Nucleus accumbens (tissue), 56 donors: ENCODE results near the gene TFAP2C.
"Not testable (repeated sequence)": the region's sequence is repeated elsewhere in the genome, so short reads cannot be mapped to it uniquely, and the experiment has no call there.

Source experiments
- DNase-seq, 56 donors: peaks; one replicate each; lab custom pipeline; 2025; lab: John Stamatoyannopoulos, UW

The TFAP2C gene

DNA sequence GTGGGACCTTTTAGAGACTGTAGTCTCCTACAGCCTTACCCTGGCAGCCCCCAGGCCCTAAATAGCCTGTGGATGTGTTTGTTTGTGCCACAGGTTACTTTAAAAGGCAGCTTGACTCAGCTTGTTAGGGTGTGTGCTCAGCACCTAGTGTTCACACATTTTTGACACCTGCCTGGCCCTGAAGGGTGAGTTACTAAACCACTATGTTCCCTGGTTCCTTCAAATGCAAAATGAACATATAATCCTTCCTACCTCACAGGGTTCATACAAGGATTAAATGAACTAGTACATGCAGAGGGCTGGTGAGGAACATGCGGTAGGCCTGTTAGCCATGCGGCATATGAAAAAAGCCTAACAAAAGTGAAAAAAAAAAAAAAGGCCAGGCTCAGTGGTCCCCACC, 14.9 kb upstream of the TFAP2C start:
- DNase-seq = no peak

DNA sequence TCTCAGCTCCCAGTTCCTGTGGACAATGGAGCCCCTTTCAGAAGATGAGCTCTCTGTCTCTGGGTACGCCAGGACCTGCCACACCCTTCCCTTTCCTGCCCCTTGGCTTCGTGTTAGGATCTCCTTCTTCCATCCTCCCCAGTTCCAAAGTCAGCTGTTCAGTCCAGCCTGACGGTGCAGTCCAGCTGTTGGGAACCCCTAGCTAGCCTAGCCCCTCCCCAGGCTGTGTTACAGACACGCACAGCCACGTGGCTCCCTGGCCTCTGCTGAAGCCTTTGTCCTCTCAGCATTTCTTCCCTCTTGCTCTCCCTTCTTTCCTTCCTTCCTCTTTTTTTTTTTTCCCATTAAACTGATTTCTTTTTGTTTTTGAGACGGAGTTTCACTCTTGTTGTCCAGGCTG, 12.4 kb upstream of the TFAP2C start:
- no peak for DNase-seq

DNA sequence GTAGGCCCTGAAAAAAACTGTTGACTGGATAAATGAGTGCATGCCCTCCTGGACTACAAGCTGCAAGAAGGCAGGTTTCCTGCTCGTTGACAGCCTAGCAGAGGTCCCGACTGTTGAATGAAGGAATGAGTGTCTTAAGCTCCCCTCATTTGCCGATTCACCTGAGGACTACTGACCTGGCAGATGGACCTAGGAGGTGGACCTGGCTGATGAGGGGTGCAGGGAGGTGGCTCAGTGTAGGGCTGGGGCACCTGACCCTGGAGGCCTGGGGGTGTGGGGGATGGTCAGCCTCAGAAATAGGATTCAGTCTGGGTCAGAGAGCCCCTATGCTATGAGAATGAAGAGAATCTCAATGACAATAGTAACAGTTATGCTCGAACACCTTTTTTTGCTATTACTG, 11.6 kb upstream of the TFAP2C start:
- no peak for DNase-seq

DNA sequence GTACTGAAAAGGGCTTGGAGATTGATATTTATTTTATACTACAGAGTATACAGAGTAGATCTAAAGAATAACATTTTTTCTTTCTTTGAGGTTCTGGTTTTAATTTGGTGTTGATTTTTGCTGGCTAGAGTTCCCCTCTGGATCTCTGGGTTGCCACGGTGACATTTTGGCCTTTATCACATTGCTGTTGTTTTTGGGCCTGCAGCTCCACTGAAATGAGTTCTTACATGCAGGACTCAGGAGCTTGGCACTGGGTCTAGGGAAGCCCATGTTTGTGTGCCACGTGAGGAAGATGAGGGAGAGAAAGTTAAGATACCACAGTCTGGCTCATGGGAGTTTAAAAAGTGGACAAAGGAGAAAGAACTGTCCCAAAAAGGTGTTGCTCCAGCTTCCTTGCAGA, 7.4 kb upstream of the TFAP2C start:
- no peak for DNase-seq

DNA sequence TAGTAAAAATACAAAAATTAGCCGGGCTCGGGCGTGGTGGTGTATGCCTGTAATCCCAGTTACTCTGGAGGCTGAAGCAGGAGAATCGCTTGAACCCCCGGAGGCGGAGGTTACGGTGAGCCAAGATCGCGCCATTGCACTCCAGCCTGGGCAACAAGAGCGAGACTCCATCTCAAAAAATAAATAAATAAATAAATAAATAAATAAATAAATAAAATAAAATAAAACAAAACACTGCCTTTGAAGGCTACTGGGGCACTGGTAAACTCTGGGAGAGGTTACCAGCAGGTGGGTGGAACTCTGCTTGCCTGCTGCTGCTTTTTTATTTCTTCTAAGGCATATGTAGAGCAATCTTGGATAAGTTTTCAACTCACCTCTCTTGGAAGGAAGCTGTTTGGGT, 5.2 kb upstream of the TFAP2C start:
- DNase-seq = not testable (repeated sequence)

DNA sequence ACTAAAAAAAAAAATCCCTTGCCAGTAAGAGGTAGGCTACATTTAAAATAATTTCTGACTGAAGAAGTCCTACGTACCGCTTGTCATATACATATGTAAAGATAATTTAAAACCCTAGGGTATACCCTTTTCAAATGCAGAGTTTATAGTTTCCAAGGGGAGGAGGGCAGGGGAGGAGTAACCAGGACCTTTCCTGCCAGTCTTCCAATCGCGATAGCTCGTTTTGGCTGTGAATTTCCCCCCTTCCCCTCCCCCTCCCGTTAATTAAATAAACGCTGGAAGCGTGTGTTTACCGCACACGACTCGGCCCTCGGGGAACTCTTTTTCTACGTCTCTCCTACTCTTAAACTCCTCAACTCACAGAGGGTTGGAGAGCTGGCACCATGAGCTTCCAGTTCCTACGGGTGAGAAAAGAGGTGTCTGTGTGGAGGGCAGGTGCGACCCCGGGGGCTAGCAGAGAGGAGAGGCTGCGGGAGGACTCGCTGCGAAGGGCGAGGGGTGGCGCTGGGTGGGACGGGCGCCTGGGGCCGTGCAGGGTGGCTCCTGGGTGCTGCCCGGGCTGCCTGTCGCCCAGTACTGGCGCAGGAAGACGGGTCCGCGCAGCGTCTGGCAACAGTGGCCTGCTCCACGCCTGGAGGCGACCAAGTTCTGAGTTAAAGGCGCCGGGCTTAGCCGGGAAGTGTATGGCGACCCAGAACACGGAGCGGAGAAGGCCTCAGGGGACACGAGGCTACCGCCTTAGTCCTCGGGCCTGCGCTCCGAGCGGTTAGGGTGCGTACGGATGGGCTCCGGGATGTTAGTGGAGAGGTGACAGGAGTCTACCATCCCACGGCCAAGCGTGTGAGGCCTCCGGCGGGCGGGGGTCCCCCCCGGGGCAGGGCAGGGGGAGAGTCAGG, 4.1 kb upstream of the TFAP2C start:
- no peak for DNase-seq

DNA sequence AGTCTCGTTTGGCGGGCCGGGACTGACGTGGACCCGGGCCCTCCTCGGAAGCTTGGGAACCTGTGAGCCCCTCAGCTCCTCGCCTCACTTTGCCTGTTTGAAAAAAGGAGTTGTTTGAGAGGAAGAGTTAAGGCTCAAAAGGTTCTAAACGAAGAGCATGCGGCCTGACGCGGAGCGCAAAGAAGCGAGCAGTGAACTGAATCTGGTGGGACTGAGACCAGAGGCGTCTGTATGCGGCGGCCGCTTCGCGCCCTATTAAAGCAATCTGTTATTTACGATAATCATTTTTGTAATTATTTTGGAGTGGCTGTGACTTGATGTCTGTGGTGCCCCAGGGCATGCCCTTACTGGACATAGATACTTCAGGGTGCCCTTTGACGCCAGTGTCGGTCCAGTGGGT, 3.3 kb upstream of the TFAP2C start:
- no peak for DNase-seq

DNA sequence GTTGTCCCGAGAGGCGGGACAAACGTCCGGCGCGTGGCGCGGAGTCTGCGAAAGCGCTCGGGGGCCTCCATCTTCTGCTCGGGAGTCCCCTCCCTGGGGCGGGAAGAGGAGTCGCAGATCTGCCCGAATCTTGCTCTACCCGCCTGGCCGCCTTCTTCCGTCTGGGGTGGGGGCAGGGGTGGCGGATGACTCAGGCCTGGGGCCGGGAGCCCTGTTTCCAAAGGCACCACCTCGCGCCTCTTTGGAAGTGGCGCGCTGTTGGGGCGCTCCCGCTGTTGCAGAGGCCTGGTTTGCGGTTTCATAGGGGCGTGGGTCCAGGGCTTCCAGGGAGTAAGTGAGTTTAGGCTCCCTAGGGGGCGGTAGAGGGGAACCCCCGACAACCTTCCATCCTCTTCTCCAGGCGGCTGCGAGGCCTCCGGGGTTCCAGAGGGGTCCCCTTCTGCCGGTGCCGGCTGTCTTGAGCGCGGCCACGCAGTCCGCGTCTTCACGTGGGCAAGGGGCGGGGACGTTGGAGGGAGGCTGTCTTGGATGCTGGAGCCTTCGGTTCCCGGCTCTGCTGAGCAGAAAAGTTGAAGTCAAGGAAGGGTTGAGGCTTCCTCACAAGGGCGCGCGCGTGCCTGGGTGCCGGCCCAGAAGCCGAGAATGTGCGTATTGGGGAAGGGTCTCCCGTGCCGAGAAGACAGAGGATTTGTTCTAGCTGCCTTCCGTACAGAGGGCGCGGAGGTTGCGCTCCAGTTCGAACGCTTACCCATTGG, 2.6 kb upstream of the TFAP2C start:
- peak in 1 of 56 donors; percentile 6 for DNase-seq

DNA sequence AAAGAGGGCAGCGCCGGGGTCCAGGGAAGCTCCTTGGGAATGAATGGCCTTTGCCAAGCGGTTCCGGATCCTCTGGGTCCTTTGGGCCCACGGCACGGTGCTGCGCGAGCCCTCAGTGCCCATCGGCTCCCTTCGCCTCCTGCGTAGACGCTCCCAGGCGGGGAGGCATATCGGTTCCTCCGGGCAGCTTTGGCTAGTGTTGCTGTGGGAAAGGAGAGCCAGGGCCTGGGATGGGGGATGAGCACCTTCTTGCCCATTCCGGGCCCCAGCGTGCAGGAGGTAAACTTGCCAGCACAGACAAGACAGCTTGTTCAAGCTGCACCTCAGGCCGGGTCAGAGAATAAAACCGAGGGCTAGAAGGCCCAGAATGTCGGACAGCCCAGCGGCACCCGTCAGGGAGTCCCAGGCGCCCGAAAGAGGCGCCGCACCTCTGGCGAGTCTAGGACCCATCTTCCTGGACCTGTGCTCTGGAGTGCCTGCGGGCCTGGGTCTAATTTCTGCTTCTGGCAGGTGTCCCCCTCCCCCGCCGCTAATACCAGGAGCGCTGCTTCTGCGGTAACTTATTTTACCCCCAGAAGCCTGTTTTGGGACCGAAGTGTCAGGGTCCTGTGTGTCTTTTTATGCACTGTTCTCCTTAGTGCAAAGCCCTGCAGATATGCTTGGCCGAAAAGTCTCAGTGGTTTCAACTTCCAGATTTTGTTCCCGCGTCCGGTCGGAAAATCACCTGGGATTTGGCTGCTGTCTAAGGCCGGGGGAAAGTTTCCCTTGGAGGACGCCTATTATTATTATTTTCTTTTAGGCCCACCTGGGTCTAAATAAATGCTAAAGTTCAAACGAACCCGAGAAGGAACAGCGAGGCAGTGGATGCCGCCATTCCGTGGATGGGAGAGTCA, 1.7 kb upstream of the TFAP2C start:
- no peak for DNase-seq

DNA sequence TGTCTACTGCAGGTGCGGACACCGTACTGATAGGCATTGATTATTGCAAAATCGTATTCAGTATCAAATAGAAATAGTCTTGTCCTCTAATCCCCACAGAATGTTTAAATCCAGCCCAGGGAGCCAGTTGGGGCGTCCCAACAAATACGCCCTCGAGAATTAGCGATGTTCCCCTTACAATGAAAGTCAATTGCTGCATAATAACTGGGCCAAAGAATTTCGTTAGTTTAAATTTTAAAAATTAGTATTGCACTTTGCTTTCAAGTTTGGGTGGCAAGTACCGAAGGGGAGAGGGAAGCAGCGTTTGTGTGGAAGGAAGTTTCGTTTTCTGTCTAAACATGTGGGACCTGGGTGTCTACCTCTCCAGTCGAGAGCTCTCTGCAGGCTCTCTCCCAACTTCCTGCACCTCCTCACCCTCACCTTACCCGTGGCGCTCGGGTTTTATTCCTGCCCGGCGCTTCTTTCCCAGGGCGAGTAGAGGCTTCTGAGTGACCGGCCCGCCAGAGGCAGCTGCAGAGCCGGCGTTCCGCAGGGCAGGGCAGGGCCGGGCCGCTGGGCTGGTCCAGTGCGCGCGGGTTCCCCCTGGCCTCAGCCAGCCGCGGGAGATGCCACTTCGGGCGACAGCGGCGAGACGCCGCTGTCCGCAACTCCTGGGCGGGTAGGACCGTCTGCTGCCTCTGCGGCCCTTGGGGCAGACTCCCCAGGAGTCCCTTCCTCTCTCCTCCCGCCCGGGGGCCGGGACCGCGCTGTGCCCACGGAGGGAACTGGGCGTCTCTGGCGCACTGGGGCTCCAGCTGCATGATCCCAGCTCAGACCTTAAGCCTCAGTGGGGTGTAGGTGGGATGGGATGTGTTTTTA, 862 bp upstream of the TFAP2C start:
- no peak for DNase-seq

DNA sequence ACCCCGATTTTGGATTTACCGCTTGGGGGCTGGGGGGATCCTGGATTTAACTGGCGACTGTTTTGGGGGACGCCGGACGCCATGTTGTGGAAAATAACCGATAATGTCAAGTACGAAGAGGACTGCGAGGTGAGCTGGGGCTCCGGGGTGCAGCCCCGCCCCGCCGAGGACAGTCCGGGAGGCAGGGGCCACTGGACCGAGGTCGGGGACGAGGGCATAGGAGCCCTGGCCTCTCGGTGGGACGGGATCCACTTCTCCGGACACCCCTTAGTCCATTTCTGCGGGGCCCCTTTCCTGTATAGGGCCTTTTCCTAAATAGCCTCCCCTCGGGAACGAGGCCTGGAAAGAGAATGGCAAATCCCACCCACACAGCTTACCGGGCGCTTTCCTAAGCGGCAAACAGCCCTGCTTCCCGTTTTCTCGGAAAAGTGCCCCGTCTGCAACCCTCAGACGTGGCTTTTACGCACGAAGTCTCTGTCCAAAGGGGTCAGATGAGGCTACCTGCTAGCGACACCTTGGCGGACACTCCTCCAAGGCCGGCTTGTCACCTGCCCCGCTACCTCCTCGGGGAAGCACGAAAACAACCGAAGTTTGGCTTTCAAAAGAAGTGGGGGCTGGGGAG, 469 bp downstream of the TFAP2C start:
- no peak for DNase-seq

DNA sequence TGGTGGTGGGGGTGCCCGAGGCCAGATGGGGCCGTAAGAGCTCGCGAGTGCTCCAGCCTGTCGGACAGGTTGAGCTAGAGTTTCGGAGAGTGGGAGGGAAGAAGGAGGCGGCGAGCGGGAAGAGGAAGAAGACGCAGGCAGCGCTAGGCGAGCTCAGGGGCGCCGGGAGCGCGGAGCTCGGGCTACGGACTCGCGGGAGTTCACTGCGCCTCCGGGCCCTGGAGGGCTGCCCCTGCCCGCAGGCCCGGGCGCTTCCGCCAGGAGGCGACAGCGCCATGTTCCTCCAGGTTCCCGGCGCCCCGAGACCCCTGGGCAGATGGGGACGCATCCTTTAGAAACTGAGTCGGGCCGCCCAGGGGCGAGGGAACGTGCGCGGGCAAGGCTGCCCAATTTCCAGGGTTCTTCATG, 984 bp downstream of the TFAP2C start:
- peak in 2 of 56 donors; percentile 2 to 6 for DNase-seq

DNA sequence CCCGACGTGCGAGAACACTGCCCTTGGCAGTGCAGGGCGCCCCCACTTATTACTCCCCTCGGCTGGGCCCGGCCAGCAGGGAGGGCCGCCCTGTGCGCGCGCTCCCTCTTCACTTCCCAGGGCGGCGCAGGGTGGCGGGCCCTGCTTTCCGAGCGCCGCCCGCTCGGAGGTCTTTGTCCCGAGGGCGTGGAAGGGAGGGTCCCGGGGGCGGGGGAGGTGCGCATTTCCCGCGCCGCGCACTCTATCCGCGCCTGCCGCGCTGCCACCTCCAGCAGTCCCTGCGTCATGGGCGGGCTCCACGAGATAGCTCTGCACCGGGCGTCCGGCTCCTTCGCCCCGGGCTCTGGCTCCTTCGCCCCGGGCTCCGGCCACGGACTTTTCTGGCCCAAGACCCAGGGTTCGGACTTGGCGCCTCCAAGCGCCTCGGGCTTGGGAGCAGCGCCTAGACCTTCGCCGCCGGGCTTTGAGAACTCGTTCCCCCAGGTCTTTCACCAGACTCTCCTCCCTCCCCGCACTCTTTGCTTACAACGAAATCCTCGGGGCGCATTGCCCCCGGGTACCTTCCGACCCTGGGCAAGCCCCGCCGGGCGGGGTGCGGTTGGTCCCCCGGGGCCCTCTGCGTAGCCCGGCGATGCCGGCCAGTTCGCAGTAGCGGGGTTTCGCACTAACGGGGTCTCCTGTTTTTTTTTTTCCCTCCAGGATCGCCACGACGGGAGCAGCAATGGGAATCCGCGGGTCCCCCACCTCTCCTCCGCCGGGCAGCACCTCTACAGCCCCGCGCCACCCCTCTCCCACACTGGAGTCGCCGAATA, 1.6 kb downstream of the TFAP2C start:
- DNase-seq = no peak

DNA sequence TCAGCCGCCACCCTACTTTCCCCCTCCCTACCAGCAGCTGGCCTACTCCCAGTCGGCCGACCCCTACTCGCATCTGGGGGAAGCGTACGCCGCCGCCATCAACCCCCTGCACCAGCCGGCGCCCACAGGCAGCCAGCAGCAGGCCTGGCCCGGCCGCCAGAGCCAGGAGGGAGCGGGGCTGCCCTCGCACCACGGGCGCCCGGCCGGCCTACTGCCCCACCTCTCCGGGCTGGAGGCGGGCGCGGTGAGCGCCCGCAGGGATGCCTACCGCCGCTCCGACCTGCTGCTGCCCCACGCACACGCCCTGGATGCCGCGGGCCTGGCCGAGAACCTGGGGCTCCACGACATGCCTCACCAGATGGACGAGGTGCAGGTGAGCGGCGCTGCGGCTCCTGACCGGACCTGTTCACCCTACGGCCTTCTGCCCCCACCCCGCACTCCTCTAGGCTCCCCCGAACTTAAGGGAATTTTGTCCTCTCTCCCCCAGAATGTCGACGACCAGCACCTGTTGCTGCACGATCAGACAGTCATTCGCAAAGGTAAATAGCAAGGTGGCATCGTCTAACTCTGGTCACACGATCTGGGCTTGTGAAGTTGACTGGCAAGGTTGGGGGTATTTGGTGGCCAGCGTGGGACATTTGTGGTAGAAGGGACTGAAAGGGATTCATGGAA, 2.3 kb downstream of the TFAP2C start:
- no peak for DNase-seq

DNA sequence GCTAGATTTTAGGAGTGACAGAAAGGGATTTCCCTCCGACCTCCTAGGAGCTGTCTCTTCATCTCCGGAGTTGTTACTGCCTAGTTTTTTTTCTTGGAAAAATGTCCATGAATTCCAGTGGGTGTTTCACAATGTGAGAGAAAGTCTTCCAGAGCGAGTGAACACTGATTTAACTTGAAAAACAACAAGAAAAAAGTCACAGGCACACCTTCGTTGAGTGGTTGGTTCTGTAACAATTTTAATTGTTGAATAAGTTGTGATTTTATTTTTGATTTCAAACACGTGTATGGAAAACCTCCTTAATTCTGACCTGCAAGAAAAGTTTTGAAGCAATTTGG, 2.9 kb downstream of the TFAP2C start:
- DNase-seq = no peak

DNA sequence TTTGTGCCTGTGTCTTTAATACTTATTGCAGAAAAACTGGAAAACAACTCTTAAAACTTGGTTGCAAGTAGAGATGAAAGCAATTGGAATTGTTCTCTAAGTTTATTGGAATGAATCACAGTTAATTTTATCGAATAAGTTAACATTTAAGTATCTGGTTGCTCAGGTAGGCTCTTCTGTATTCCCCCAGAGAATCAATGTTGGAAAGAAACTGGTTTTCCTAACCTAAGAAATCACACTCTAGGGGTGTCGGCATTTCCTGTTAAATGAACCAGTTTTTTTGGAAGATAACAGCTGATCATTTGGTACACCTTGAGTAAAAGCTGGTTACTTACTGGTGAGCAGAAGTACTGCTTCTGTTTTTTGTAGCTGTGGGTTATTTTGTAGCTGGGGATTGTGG, 5.2 kb downstream of the TFAP2C start:
- DNase-seq = no peak

DNA sequence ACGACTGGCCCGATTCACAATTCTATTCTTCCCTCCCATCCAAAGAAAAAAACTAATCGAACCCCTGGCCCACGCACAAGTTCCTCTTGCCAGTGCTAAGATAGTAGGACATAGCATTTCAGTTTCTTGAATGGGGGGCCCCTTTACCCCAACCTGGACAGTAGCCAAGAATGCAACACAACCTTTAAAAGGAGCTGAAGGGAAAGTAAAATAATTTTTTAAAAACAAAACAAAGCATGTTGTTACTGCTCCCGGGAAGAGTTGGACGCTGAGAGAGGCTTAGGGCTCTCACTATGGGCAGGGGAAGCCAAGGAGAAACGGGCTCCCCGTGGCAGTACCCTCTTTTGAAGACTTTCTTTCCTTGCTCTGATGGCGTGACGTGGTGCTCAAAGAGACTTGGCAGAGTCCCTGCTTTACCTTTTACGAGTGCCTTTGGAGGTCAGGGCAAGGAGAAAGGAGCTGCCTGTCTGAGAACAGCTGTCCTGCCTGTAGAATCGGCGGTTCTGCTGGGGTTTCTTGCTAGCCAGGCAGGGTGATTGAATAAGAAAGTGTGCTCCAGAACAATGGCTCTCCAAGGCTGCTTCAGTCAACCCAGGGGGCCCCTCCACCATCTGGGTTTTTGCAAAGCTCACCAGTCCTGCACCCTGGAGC, 5.8 kb downstream of the TFAP2C start:
- DNase-seq = no peak

DNA sequence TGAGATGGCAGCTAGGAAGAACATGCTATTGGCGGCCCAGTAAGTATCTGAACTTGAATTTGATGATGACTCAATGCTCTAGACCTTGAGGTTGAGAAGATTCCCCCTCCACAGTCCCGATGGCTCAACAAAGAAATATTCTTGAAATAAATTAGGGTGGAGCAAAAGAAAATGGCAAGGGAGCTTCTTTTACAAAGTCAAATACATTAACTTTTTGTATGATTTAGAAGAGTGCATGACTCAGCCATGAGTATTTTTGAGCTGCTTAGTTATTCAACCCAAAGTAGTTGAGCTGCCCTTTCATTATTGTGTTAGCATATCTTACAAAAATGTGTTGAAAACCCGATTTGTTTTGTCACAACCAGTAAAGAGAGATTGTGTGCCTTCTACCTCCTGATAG, 7.6 kb downstream of the TFAP2C start:
- DNase-seq = no peak
